ENCODE results near the gene CHCHD3.

DNA sequence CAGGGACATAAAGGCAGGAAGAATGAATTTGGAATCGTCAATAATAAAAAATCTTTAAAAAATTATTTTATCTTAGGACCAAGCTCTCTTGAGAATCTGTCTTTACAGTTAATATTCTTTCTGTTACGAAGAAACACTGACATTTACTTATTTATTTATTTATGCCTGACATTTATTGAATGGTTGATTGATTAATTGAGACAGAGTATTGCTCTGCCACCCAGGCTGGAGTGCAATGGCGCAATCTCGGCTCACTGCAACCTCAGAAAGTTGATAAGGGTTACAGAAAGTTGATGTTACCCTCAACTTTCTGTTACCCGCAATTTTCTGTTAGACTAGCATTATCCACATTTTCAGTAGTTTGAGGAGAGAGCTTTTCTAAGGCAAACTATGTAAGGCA lies 70.1 kb downstream of the CHCHD3 start:
- TF ChIP-seq, protein P1, sequence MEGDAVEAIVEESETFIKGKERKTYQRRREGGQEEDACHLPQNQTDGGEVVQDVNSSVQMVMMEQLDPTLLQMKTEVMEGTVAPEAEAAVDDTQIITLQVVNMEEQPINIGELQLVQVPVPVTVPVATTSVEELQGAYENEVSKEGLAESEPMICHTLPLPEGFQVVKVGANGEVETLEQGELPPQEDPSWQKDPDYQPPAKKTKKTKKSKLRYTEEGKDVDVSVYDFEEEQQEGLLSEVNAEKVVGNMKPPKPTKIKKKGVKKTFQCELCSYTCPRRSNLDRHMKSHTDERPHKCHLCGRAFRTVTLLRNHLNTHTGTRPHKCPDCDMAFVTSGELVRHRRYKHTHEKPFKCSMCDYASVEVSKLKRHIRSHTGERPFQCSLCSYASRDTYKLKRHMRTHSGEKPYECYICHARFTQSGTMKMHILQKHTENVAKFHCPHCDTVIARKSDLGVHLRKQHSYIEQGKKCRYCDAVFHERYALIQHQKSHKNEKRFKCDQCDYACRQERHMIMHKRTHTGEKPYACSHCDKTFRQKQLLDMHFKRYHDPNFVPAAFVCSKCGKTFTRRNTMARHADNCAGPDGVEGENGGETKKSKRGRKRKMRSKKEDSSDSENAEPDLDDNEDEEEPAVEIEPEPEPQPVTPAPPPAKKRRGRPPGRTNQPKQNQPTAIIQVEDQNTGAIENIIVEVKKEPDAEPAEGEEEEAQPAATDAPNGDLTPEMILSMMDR (IDR thresholded peaks at IDR 0.05): no peak
- no peak for TF ChIP-seq POLR2A (IDR thresholded peaks at IDR 0.05)
